Activated naive CD4-positive, alpha-beta T cell treated with anti-CD3 and anti-CD28 coated beads, Interleukin-2, amount 10 ng/mL, durations not matched to agents 7 days and 5 days (primary cell): Measurements from ENCODE around the gene SRRD.

Experiments
- CTCF ChIA-PET: fragments of 350-600 bp; sonication (Branson Sonifier 250); formaldehyde crosslinking; loops from one replicate; lab custom pipeline; 2021; ENCODE audit warnings: antibody characterized with exemption; lab: Charles Lee
- DNase-seq: peaks from one replicate; pipeline ENCODE4 v3.0.0-alpha.2; 2020
- H3K27ac Mint-ChIP-seq: one replicate; pipeline ENCODE4 v1.8.0; 2021; ENCODE audit warnings: mild to moderate bottlenecking, moderate library complexity, mixed read lengths
- H3K27me3 Mint-ChIP-seq: one replicate; pipeline ENCODE4 v1.8.0; 2021; ENCODE audit warnings: mild to moderate bottlenecking, mixed read lengths
- H3K36me3 Mint-ChIP-seq: one replicate; pipeline ENCODE4 v1.8.0; 2021; ENCODE audit warnings: mixed read lengths
- H3K4me1 Mint-ChIP-seq: one replicate; pipeline ENCODE4 v1.8.0; 2021; ENCODE audit warnings: mixed read lengths
- H3K4me3 Mint-ChIP-seq: one replicate; pipeline ENCODE4 v1.8.0; 2021; ENCODE audit warnings: mild to moderate bottlenecking, moderate library complexity, mixed read lengths
- H3K9me3 Mint-ChIP-seq: one replicate; pipeline ENCODE4 v1.8.0; 2021; ENCODE audit warnings: mixed read lengths

Gene SRRD

GRCh38 chr22:26481694-26482093 is 2.0 kb upstream of the SRRD start:
- no peaks in the 10 kb centered on the region for H3K27me3 Mint-ChIP-seq
- DNase-seq: no peak
- CTCF ChIA-PET: interaction anchor here (0.9 to 2.1 kb wide), 5 partner anchors 20 to 197 kb away, joined by 3 to 10 read pairs (median 6); no protein-coding TSS in a partner anchor
- peaks cover 82% of the 10 kb centered on the region for H3K4me1 Mint-ChIP-seq
- H3K4me3 Mint-ChIP-seq: peak overlapping the region; percentile 92
- peaks cover 35% of the 10 kb centered on the region for H3K36me3 Mint-ChIP-seq
- no peaks in the 10 kb centered on the region for H3K9me3 Mint-ChIP-seq
- H3K27ac Mint-ChIP-seq: no peak overlapping the region

- Mint-ChIP-seq H3K27ac (peak overlapping the region; percentile 69), H3K4me3 (peak overlapping the region; percentile 92), H3K9me3 (no peaks in the 10 kb centered on the region), H3K4me1 (peaks cover 79% of the 10 kb centered on the region), H3K27me3 (no peaks in the 10 kb centered on the region), H3K36me3 (peaks cover 33% of the 10 kb centered on the region)
- CTCF ChIA-PET: interaction anchor here (0.9 to 2.1 kb wide), 4 partner anchors 21 to 197 kb away, joined by 3 to 10 read pairs (median 5); no protein-coding TSS in a partner anchor
- no peak for DNase-seq
These were observed 1.5 kb upstream of the SRRD start for GRCh38 chr22:26482161-26482560.

- no peak for DNase-seq
- peak overlapping the region; percentile 89 for H3K27ac Mint-ChIP-seq
- H3K9me3 Mint-ChIP-seq: no peaks in the 10 kb centered on the region
- H3K4me1 Mint-ChIP-seq: peaks cover 71% of the 10 kb centered on the region
- CTCF ChIA-PET: interaction anchor here (0.9 to 2.1 kb wide), 7 partner anchors 17 to 196 kb away, joined by 3 to 6 read pairs (median 4); no protein-coding TSS in a partner anchor
- peaks cover 30% of the 10 kb centered on the region for H3K36me3 Mint-ChIP-seq
- H3K4me3 Mint-ChIP-seq: peak overlapping the region; percentile 92
- H3K27me3 Mint-ChIP-seq: no peaks in the 10 kb centered on the region
These were observed 636 bp upstream of the SRRD start for GRCh38 chr22:26483043-26483438.

- CTCF ChIA-PET: interaction anchor here (0.9 to 1.8 kb wide), 5 partner anchors 10 to 188 kb away, joined by 3 to 12 read pairs (median 4); no protein-coding TSS in a partner anchor
- Mint-ChIP-seq H3K27me3 (no peaks in the 10 kb centered on the region), H3K27ac (peak overlapping the region; percentile 89), H3K9me3 (no peaks in the 10 kb centered on the region), H3K4me3 (peak overlapping the region; percentile 92), H3K4me1 (peaks cover 64% of the 10 kb centered on the region), H3K36me3 (peaks cover 33% of the 10 kb centered on the region)
- DNase-seq: no peak
These were observed 656 bp downstream of the SRRD start for GRCh38 chr22:26484360-26484706.

- Mint-ChIP-seq H3K9me3 (no peaks in the 10 kb centered on the region), H3K27me3 (no peaks in the 10 kb centered on the region), H3K36me3 (peaks cover 32% of the 10 kb centered on the region), H3K4me3 (peak overlapping the region; percentile 36), H3K27ac (peak overlapping the region; percentile 75), H3K4me1 (peaks cover 57% of the 10 kb centered on the region)
- CTCF ChIA-PET: interaction anchor here (0.6 to 1.8 kb wide), 2 partner anchors 18 to 70 kb away, joined by 3 to 12 read pairs; no protein-coding TSS in a partner anchor
- no peak for DNase-seq
These were observed 1.3 kb downstream of the SRRD start for GRCh38 chr22:26485013-26485412.

GRCh38 chr22:26485806-26486390 is 2.2 kb downstream of the SRRD start:
- peaks cover 50% of the 10 kb centered on the region for H3K4me1 Mint-ChIP-seq
- DNase-seq: no peak
- H3K9me3 Mint-ChIP-seq: no peaks in the 10 kb centered on the region
- CTCF ChIA-PET: interaction anchor here (0.6 to 1.8 kb wide), 3 partner anchors 17 to 158 kb away, joined by 3 to 12 read pairs (median 4); no protein-coding TSS in a partner anchor
- H3K4me3 Mint-ChIP-seq: no peak overlapping the region
- peaks cover 35% of the 10 kb centered on the region for H3K36me3 Mint-ChIP-seq
- peak overlapping the region; percentile 75 for H3K27ac Mint-ChIP-seq
- H3K27me3 Mint-ChIP-seq: no peaks in the 10 kb centered on the region

- CTCF ChIA-PET: interaction anchor here (0.7 to 1.0 kb wide), 2 partner anchors 15 to 157 kb away, joined by 4 read pairs; no protein-coding TSS in a partner anchor
- Mint-ChIP-seq H3K4me1 (peaks cover 45% of the 10 kb centered on the region), H3K27ac (peak overlapping the region; percentile 73), H3K9me3 (no peaks in the 10 kb centered on the region), H3K4me3 (no peak overlapping the region), H3K36me3 (peaks cover 34% of the 10 kb centered on the region), H3K27me3 (no peaks in the 10 kb centered on the region)
- no peak for DNase-seq
These were observed 2.7 kb downstream of the SRRD start for GRCh38 chr22:26486394-26486793.

GRCh38 chr22:26487996-26488395 is 4.3 kb downstream of the SRRD start:
- H3K27ac Mint-ChIP-seq: no peak overlapping the region
- peaks cover 29% of the 10 kb centered on the region for H3K4me1 Mint-ChIP-seq
- DNase-seq: no peak
- no peak overlapping the region for H3K4me3 Mint-ChIP-seq
- H3K9me3 Mint-ChIP-seq: no peaks in the 10 kb centered on the region
- H3K36me3 Mint-ChIP-seq: peaks cover 34% of the 10 kb centered on the region
- CTCF ChIA-PET: no interaction called here
- no peaks in the 10 kb centered on the region for H3K27me3 Mint-ChIP-seq

- Mint-ChIP-seq H3K27me3 (no peaks in the 10 kb centered on the region), H3K36me3 (peaks cover 48% of the 10 kb centered on the region), H3K27ac (no peak overlapping the region), H3K4me1 (peaks cover 29% of the 10 kb centered on the region), H3K4me3 (no peak overlapping the region), H3K9me3 (no peaks in the 10 kb centered on the region)
- CTCF ChIA-PET: interaction anchor here (2.5 kb wide), 1 partner anchor 12 kb away, joined by 10 read pairs; no protein-coding TSS in a partner anchor
- no peak for DNase-seq
These were observed 5.9 kb downstream of the SRRD start for GRCh38 chr22:26489447-26490036.

- Mint-ChIP-seq H3K27me3 (no peaks in the 10 kb centered on the region), H3K9me3 (no peaks in the 10 kb centered on the region), H3K36me3 (peaks cover 61% of the 10 kb centered on the region), H3K4me1 (peaks cover 12% of the 10 kb centered on the region), H3K27ac (no peak overlapping the region), H3K4me3 (no peak overlapping the region)
- CTCF ChIA-PET: interaction anchor here (0.9 to 1.1 kb wide), 2 partner anchors 10 to 127 kb away, joined by 3 read pairs; no protein-coding TSS in a partner anchor
- DNase-seq: no peak
These were observed 8.5 kb downstream of the SRRD start for GRCh38 chr22:26492220-26492619.

- Mint-ChIP-seq H3K36me3 (peaks cover 59% of the 10 kb centered on the region), H3K4me1 (peaks cover 15% of the 10 kb centered on the region), H3K9me3 (no peaks in the 10 kb centered on the region), H3K27me3 (no peaks in the 10 kb centered on the region), H3K4me3 (no peak overlapping the region), H3K27ac (no peak overlapping the region)
- CTCF ChIA-PET: interaction anchor here (0.7 to 1.7 kb wide), 3 partner anchors 9 to 15 kb away, joined by 3 to 5 read pairs (median 3); no protein-coding TSS in a partner anchor
- DNase-seq: no peak
These were observed 10.8 kb downstream of the SRRD start for GRCh38 chr22:26494506-26494905.

GRCh38 chr22:26496456-26496855 is 12.8 kb downstream of the SRRD start:
- Mint-ChIP-seq H3K27ac (no peak overlapping the region), H3K9me3 (no peaks in the 10 kb centered on the region), H3K36me3 (peaks cover 61% of the 10 kb centered on the region), H3K27me3 (no peaks in the 10 kb centered on the region), H3K4me1 (peaks cover 15% of the 10 kb centered on the region), H3K4me3 (no peak overlapping the region)
- no peak for DNase-seq
- CTCF ChIA-PET: no interaction called here

- Mint-ChIP-seq H3K4me1 (peaks cover 29% of the 10 kb centered on the region), H3K4me3 (no peak overlapping the region), H3K27ac (no peak overlapping the region), H3K9me3 (no peaks in the 10 kb centered on the region), H3K36me3 (peaks cover 69% of the 10 kb centered on the region), H3K27me3 (no peaks in the 10 kb centered on the region)
- no peak for DNase-seq
- CTCF ChIA-PET: no interaction called here
These were observed 15.6 kb downstream of the SRRD start for GRCh38 chr22:26499188-26499703.

GRCh38 chr22:26501996-26502395 is 18.3 kb downstream of the SRRD start:
- no peak for DNase-seq
- CTCF ChIA-PET: interaction anchor here (0.6 to 6.2 kb wide), 15 partner anchors 9 to 172 kb away, joined by 3 to 61 read pairs (median 7); partner anchors contain the start of genes HPS4, SRRD and TFIP11
- Mint-ChIP-seq H3K27ac (peak overlapping the region; percentile 65), H3K9me3 (no peaks in the 10 kb centered on the region), H3K4me3 (no peak overlapping the region), H3K36me3 (peaks cover 72% of the 10 kb centered on the region), H3K27me3 (no peaks in the 10 kb centered on the region), H3K4me1 (peaks cover 30% of the 10 kb centered on the region)
